NCI-H146 (cell line): ENCODE data around the gene MTNR1A.

Experiments used
- DNase-seq: peaks from one replicate; lab custom pipeline; 2025; lab: John Stamatoyannopoulos, UW

The MTNR1A gene

DNA sequence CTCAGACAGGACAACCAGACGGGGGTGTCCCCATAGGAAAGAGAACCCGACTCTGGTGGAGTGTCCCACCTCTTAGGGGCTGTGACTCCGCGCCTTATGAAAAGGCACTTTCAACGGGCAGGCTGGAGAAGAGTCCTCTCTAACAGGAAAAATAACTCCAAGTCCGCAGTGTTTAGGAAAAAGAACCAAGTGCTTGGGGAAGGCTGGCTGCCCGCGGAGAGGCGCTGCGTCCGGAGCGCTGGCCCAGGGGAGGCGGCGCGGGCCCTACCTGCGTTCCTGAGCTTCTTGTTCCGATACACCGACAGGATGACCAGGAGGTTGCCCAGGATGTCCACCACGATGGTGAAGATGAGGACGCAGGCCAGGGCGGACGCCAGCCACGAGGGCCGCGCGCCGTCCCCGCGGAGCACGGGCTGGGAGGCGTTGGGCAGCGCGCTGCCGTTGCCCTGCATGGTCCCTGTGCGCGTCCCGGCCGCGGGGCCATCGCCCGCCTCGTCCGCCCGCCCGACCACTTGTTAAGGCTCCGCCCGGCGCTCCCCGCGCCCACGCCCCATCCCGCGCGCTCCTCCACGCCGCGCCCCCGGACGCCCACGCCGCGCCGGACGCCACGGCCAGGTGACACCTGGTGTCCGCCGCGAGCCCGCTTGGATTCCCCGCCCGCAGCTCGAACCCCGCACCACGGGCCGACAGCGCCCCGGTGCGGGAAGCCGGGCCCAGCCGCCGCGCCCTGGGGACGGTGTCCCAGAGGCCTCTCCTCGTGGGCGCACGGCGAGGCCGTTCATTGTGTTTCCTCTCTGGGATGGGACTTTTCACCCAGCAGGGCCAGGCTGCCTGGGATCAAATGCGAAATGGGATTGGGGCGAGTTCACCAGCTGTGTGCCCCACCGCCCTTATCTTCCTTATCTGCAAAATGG lies at the start of gene MTNR1A:
Gene MTNR1A (minus strand): TSS at position 654 of the 914 bp plus-strand sequence. CDS start 202 bp downstream, at position 452.
- no peak for DNase-seq

DNA sequence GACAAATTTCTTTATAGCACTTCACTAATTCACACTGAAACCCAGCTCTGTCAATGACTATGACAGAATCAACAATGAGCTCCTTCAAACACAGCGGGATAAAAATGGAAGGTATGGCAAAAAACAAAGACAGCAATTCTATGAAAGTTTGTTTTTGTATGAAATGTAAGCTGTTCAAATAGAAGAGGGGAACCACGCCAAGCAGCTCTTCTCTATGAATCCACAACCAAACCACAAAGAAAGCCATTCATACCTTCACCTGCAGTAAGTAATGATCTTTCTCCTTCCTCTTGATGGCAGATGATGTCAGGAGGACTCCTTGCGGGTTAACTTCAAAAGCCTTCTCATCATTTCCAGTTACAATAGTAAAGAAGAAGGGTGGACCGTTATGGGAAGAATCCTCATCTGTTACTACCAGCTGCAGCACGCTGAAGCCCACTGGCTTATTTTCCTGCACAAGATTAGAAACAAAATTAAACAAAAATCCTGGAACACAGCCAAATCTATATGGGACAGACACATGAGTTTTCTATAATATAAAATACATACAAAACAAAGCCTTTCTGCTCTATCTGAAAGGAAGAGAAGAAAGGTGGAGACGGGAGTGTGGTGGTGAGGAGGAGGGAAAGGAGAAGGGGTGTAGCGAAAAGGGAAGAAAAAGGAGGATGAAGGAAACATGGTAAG lies 48.9 kb upstream of the MTNR1A start:
- DNase-seq, result no peak

DNA sequence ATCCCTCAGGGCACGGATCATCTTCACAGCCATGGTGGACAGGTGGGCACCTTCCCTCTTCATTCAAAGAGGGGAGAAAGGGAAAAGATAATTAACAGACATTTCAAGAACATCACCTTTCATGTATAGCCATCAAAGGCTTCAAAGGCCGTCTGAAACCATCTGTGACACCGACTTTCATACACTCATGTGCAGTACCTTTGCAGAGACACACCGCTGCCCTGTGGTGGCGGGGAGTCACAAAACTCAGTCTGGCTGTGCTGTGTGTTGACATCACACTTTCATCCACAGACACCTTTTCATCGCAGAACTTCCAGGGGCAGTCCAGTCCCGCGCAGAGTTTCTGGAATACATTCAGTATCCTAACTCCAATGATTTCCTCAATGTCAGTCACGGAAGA lies 47.6 kb upstream of the MTNR1A start:
- DNase-seq, result no peak

DNA sequence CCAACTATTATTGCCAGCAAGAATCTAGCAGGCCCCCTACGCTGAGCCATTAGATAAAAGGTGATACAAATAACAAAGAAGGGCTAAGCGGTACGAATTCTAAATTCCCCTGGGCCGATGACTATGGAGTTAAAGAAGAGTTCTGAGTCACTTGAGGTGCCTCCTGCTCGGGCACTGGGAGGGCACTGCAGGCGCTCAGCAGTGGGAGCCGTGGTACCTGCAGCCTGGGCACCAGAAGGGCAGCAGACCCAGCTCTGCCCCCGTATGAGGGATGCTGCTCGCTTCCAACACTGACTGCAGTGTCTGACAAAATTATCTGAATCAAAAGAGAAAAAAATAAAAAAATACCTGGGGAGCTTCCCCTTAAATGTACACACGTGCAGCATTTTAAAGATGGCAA lies 44.1 kb upstream of the MTNR1A start:
- no peak for DNase-seq

DNA sequence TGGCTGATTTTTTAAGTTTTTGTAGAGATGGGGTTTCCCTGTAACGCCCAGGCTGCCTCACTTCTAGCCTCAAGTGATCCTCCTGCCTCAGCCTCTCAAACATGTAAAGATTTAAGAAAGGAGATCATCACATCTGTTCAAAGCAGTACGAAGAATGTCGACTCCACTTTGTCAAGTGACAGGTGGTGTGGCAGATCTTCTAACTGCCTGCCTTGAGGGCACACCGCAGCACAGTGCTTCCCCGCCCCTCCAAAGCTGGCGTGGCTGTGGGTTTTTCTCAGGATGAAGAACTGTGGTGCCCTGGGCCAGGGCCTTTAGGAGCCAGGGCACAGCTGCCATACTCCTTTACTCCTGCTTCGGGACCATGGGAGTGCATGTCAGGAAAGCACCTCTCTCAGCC lies 43.3 kb upstream of the MTNR1A start:
- no peak for DNase-seq

DNA sequence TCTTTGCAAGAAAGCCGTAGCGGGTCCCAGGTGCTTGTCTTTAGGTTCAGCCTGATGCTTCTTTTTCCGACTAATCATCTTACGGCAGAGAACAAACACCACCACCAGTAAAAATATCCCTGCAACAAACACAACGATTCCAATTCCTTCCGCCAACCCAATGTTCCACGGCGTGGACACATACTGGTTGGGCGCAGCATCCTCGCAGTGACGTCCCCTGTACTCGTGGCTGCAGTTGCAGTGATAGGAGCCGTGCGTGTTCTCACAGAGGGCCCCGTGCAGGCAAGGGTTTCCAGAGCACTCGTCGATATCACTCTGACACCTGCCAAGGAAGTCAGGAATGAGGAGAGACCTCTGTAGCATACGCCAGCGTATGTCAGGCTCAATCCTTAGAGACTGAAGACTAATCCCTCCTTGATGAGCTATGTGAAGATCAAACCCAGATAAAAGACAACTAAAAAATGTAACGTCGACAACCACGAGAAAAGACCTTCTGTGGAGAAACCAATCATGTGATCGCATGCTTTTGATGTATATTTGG lies 41.6 kb upstream of the MTNR1A start:
- DNase-seq, result no peak

DNA sequence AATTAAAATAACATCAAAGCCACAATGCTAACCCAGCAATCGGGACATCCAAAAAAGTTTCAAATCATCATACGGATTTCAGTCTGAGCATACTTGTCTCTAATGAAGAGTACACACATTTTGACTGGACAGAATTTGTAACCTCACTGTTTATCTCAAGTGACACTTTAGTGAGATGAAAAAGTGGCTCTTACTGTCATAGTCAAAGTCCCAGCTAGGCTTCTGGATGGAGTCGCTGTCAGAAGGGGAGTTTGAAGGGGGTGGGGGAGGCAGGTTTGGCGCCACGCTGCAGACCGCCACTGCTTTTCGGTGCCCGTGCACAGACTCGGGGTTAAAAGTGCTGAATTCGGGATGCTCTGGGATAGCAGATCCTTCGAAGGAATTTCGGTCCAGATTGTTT lies 41.0 kb upstream of the MTNR1A start:
- no peak for DNase-seq

DNA sequence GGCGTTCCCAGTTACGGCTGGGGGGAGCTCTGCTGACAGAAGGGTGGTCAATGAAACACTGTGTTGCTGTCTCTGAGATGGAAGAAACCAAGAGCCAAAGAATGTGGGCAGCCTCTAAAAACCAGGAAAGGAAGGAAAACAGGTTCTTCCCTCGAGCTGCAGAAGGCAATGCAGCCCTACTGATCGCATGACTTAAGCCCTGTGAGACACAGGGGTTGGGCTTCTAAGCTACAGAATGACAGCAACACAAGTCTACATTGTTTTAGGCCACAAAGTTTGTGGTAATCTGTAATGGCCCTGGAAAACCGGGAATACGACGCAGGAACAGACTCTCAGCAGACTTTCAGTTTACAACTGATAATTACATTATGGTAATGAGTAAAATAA lies 38.2 kb upstream of the MTNR1A start:
- no peak for DNase-seq

DNA sequence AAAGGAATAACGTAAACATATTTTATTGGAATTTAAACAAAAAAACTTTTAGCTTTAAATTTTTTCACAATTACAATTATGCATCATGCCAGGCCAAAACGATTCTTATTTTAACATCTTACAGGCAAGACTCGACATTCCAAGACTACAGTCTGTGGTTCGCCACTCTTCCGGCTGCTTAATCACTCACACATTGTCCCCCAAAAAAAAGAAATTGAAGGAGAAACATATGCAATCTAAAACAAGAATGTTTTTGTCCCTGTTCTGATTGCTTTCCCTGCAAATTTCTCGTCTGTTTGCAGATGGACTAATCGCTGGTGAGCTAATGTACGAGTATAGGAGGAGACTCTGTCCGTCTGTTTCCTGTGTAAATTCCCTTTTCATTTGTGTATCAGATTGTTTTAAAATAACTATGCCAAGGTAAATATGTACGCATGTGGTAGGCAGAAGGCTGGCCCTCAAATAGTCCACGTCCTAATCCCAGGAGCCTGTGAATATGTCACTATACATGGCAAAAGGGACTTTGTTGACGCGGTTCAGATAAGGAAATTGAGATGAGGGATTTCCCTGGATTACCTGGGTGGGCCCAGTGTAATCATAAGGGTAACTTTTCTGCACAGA lies 37.7 kb upstream of the MTNR1A start:
- no peak for DNase-seq

DNA sequence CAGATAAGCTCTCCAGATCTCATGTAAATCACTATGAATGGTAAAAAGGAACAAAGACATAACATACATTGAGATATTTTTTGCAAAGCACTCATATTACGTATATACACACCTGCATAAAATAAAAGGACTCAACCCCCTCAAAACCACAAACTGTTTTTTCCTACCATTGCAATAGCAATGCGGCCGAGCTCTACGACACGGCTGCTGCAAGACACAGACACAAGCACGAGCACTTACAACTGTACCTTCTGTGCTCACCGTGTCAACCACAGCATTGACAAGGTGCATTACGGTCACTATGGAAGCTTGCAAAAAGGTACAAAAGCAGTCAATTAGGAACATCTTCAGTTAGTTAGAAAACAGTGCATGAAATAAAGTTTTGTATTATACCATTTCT lies 37.1 kb upstream of the MTNR1A start:
- no peak for DNase-seq

DNA sequence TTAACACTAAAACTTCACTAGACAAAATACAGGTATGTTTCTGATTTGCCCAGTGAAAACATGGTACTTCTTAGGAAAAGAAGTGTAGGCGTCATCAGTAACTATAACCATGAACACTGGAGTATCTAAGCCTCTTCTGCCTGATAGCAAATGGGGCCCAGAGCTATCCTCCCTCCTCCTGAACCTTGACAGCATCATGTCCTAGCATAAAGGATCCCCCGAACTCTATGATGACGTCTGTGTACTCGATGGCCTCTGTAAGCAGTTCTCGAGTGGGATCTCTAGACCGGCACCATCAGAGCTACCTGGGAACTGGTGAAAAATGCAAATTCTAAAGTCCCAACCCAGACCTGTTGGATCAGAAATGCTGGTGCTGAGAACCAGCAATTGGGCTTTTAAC lies 36.3 kb upstream of the MTNR1A start:
- no peak for DNase-seq

DNA sequence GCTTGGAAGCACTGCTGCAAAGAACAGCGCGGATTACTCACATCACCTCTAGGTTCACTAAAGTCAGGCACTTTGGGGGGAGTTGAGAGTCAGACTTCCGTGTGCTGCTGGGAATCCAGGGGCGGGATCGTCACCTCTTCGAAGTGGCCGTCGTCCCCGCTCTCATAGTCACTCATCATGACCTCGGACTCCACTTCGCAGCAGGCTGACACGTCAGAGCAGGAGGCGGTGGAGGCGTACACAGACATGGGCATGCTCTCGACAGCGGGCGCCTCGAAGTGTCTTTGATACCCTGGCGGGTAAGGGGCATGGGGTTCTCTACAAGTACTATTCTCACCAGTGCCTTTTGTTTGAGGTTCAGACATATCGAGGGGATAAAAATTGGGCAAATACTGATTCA lies 33.1 kb upstream of the MTNR1A start:
- DNase-seq, result no peak

DNA sequence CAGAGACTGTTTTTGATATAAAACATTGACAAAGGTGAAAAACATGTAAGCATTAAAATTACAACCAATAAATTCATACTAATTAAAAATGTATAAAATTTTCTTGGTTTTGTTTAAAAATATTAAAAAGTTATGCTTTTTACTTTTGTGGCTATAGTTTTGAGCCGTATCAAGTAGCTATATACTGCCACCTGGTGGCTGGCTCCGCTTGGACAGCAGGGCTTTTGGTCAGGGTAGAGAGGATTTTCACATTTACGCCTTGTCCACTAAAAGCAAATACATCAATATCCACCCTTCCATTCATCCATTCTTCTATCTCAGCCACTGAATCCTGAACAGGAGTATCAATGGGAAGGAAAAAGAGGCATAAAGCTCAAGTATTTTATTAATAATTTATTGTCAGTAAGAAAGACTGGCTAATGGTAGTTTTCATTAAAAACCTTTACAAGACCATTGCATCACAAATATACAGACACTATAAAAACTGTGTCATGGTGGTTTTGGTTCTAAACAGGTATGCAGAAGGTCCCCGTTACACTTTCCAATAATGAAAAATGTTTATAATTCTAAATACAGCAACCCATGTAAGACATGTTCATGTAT lies 32.1 kb upstream of the MTNR1A start:
- DNase-seq, result peak; percentile 5

DNA sequence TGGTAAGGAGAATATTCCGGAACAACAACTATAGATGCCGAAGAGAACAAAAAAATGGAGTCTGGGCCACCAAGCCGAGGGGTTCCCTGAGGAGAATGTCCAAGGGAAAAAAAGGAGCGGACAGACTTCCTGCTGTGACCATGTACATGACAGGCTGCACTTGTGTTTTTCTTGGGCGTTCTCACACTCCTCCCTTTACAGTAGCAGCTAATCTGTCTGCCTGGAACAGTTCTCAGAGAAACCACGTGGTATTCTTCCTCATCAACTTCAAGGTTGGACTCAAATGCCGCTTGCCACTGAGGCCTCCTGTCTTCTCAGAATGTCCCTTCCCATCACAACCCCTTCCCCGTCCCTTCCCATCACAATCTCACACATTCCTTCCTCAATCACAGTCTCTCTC lies 30.8 kb upstream of the MTNR1A start:
- no peak for DNase-seq

DNA sequence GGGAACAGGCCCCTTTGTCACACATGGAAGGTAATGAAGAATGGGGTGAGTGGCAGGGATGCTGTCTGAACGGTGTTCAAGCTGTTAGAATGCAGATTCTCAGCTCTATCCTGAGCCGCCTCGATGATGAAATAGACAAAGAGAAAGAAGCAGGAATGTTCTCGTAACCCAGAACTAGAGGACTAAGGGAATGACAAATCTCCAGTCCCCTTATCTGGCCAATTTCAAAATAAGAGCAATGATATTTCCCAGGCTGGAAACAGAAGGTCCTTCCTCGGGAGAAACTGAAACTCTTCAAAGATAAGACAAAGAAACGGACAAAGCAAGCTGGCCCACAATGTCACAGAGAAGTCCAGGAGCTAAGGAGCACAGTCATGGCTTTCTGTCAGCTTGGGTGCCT lies 29.5 kb upstream of the MTNR1A start:
- no peak for DNase-seq

DNA sequence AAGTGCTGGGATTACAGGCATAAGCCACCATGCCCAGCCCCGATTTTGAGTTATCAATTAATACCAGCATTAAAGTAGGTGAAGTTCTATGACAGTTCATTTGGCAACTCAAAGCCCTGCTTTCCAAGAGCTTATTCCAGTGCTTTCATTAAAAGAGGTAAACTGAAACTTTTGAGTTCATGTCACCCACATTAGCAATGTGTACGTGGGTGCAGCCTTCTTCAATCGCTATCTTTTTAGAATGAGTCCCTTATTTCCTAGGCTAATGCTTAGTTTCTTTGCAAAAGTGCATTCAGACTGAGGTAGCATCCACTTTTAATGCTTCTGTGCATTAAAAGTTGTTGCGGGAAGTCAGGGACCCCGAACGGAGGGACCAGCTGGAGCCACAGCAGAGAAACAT lies 26.1 kb upstream of the MTNR1A start:
- DNase-seq, result no peak

DNA sequence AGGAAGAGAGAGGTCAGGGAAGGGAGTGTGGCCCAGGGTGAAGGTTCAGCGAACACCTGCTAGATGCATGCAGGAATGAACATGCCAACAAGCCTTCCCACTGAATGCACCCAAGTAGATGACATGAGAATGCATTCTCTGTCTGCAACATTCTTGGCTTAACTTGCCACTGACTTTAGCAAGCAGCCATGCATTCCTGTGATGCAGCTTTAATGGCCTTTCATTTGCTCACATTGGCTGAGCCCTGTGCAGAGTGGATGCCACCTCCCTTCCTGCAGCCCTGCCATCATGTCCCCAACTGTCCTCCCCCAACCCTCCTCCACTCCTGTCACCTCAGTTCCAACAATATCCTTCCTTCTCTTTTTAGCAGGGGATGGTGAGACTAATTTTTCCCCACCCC lies 25.3 kb upstream of the MTNR1A start:
- no peak for DNase-seq

DNA sequence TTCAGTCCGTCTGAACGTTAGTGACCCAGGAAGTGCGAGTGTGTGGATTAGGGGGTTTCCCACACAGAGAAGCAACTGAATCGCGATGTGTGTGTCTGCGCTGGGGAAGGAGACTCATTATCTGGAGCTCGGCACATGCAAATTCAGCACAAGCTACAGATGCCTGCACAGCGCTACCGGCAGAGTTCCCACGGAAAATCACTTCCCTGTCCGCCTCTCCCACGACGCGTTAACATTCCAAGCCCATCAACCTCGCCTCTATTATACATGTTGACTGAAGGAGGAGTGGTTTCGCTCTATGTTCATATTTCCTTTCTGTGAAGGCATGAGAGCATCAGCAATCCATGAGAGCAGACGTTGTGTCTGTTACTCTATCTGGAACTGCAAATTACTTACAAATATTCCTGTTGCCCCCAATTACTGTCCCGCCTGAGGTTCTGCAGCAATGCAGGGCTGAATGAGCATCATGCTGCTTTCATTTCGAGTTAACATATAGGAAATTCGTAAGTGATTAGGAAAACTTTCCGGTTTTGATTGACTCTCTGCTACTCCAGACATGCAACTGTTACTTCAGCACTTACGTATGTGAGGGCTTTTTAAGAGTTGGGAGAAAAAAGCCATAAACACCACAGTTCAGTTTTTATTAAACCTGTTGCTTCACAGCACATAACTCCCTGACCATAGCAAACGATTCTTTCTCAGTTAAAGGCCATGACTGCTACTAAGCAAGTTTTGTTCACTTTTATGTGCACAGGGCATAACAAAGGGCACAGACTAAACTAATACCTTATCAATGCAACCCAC lies 15.0 kb upstream of the MTNR1A start:
- no peak for DNase-seq

DNA sequence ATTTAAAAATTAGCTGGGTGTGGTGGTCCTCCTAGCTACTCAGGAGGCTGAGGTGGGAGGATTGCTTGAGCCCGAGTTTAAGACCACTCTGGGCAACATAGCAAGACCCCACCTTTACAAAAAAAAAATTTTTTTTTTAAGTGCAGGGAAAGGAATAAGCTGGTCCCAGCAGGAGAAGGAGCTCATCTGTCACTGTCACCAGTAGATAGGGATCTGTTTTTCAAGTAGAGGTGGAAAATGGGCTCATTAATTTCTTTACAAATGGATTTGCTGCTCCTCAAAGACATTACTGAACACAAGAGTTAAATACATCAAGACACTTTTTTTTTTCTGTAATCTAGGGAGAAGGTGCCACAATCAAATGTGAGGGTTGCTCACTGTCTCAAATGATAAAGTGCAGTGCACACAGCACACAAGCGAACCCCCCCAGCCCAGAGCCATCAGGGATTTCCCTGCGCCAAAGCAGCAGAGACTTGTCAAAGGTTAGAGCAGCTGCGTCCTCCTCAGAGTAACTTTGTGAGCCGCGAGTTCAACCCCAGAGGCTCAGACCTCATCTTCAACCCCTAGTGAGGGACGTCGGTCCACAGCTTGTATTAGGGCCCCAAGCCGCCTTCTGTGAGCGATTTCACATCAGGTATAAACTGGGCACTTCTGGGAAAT lies 14.3 kb upstream of the MTNR1A start:
- DNase-seq, result no peak

DNA sequence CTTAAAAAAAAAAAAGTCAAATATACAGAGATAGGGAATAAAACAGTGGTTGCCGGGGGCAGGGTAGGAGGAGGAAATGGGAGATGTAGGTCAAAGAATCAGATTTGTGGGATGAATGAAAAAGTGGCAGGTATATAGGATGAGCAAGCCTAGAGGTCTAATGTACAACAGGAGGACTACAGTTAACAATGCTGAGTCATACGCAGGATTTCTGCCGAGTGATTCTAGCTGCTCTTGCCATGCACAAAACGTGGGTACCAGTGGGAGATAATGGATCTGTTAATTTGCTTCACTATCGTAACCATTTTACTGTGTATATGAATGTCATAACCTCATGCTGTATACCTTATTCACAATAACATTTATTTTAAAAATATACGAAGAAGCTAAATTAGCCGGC lies 10.7 kb upstream of the MTNR1A start:
- DNase-seq, result no peak

DNA sequence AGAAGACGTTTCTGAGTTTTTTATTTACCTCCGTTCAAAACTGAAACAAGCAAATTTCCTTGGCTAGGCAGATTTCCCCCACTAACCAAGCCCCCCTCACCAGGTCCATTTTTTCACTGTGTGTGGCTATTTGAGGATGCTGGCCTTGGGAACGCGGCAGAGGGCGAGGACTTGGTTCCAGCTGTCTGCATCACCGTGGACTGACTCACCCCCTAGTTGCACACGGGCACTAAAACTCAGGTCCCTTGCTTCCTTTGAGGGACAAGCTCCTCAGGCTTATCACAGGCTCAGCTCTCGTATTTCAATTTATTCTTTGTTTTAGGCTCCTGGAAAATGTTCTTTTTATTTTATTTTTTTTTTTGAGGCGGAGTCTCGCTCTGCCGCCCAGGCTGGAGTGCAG lies 8.4 kb upstream of the MTNR1A start:
- no peak for DNase-seq
